ENCODE measurements around the gene PIH1D1.
A peak's percentile ranks its signal among the peaks of the same experiment; 100 is the strongest.

Gene PIH1D1

DNA sequence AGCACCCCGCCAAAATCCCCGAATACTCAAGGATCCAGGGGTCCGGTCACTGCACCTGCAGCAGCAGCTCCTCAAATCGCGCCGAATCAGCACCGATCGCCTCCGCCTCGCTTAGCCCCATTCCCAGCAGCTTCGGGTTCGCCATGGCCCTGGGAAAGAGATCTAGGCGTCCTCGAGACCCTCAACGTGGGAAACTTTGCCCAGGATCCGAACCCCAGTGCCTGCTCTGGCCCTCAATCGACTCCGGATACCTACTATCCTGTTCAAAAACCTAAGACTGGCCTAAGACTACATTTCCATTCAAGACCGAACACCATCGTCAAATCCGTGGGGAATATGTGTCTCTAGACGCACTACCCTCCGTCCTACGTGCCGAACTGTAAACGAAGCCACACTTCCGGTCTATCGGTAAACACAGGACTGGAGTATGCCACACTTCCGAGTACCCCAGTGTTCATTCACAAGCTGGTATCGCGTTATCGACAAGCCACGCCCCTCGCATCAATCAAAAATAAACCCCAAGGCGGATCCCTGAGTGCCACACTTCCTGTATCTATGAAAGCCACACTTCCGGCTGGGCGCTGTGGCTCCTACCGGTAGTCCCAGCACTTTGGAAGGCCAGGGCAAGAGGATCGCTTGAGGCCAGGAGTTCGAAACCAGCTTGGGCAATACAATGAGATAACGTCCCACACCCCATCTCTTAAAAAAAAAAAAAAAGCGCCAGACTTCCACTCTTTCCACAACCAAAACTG lies at the start of gene PIH1D1:
TSS of gene PIH1D1 (minus strand) at position 385 of the 752 bp plus-strand sequence. CDS start at position 145, 240 bp downstream.
- DNase-seq: peak; percentile 88

DNA sequence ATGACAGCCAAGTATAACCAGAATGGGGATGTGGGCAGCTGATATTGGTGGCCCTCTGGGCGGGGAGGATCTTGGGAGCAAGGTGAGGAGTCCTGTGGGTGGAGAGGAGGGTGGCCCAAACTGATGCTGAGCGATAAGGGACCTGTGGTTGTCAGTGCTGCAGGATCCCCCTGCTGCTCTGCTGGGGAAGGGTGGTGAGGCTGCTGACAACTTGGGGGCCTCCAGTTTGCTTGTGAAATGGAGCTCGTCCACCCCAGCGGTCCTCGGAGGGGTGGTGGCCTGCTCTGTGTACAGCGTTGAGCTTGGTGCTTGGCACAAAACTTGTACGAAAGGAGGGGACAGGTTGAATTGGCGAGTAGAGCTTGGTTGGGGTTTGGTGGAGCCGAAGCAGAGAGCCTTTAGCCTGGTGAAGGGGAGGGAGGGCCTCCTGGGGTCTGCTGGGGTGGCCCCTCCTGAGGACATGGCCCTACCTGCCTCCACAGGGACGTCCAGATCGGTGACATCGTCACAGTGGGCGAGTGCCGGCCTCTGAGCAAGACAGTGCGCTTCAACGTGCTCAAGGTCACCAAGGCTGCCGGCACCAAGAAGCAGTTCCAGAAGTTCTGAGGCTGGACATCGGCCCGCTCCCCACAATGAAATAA lies 47.5 kb upstream of the PIH1D1 start:
- DNase-seq: no peak

DNA sequence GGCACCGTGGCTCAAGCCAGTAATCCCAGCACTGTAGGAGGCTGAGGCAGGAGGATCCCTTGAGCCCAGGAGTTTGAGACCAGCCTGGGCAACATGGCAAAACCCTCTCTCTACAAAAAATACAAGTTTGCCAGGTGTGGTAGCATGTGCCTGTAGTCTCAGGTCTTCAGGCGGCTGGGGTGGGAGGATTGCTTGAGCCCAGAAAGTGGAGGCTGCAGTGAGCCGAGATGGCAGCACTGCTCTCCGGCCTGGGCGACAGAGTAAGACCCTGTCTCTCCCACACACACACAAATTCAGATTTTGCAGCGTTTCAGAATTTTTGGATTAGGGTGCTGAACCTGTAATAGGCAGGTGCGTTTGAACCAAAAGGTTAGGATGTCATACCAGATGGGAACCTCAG lies 46.9 kb upstream of the PIH1D1 start:
- no peak for DNase-seq

DNA sequence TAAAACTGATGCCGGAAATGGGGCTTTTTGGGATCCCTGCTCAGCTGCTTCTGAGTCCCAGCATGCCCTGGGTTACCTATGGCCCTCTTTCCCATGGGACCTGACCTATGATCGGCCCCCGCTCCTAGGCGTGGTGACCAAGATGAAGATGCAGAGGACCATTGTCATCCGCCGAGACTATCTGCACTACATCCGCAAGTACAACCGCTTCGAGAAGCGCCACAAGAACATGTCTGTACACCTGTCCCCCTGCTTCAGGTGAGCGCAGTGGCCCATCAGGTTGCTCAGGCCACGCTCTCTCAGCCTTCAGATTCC lies 46.1 kb upstream of the PIH1D1 start:
- no peak for DNase-seq

DNA sequence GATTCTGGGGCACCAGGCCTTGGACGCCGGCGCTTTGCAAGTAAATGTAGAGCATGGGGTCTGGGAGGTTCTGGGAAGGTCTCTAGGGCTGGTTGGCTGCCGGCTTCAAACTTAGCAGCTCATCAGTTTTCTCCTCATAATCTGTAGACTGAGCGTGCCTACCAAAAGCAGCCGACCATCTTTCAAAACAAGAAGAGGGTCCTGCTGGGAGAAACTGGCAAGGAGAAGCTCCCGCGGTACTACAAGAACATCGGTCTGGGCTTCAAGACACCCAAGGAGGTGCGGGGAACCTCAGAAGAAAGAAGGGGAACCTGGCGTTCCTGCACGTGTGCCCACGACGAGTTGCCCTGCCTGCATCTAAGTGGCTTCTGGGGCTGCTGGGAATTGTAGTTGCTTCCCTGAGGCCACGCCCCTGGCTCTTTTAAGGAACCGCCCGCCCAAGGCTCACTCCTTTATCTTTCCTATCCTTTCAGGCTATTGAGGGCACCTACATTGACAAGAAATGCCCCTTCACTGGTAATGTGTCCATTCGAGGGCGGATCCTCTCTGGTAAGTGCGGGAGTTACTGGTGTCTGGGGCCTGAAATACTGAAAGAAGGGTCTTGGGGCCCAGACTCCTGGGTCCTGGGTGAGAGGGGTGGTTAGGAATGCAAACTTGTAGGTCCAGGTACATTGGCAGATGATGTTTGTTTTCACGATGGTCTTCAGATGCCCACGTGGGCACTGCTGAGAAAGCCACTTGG lies 45.6 kb upstream of the PIH1D1 start:
- peak; percentile 61 for DNase-seq

DNA sequence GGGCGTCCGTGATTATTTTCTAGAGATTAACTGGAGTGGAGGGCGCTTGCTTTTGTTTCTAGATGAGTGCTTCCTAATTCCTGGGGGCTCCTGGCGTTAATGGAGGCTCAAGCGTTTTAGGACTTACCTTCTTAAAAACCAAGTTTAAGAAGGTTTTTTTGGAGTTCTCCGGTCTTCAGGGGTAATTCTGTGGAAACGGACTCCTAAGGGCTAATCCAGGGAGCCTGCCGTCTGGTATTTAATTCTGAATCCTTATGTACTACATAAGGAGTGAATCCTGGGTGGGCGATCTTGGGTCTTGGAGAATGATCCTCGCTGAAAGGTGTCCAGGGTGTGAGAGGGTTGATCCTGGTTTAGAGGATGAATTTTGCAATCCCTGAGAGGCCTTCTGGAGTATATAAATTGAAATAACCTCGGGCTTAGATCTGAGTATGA lies 45.0 kb upstream of the PIH1D1 start:
- DNase-seq: no peak

DNA sequence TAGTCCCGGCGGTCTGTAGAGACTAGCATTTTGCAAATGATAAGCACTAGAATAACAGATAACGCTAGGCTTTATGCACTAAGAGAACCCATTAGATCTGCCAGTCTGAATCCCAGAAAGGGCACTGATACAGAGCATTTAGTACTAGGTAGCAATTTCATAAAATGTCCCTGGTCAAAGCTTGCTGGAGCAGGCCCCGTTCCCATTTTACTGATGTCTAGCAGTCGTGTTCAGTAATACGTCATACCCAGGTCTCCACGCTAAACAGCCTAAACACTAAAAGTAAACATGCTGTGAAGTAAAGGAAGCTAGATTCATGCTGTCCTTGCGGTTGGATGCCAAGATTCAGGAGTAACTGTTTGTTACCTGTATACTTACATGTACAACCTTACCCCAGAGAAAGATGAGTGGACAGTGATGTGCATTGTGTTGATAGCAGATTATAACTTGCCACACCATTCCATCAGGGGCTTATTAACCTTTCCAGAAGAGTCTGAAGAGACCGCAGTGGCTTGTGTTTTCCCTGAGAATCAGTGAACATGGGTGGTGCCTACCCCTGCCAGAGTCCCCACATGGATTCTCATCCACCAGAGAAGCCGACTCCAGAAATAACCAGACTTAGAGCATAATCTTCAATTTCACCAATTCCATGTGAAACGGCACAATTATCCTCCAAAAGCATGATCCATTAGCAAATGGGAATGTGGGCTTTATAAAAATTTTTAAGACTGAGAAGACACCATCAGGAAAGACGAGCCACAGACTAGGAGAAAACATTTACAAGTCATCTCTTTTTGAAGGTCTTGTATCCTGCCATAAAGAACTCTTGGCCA lies 41.2 kb upstream of the PIH1D1 start:
- DNase-seq: no peak

DNA sequence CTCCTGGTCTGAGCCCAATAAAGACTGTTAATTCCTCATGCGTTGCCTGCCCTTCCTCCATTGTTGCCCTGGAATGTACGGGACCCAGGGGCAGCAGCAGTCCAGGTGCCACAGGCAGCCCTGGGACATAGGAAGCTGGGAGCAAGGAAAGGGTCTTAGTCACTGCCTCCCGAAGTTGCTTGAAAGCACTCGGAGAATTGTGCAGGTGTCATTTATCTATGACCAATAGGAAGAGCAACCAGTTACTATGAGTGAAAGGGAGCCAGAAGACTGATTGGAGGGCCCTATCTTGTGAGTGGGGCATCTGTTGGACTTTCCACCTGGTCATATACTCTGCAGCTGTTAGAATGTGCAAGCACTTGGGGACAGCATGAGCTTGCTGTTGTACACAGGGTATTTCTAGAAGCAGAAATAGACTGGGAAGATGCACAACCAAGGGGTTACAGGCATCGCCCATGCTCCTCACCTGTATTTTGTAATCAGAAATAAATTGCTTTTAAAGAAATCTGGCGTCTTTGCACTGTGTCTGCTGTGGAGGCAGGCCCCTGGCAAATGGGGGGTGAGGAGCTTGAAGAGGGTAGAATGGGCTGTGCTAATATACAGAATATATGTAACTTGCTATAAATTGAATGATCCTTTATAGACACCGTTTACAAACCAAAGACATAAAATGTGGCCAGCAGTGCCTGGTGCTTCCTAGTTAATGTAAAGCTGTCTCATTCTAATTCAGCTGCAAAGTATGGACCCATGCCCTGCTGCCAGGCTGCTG lies 40.4 kb upstream of the PIH1D1 start:
- DNase-seq: no peak

DNA sequence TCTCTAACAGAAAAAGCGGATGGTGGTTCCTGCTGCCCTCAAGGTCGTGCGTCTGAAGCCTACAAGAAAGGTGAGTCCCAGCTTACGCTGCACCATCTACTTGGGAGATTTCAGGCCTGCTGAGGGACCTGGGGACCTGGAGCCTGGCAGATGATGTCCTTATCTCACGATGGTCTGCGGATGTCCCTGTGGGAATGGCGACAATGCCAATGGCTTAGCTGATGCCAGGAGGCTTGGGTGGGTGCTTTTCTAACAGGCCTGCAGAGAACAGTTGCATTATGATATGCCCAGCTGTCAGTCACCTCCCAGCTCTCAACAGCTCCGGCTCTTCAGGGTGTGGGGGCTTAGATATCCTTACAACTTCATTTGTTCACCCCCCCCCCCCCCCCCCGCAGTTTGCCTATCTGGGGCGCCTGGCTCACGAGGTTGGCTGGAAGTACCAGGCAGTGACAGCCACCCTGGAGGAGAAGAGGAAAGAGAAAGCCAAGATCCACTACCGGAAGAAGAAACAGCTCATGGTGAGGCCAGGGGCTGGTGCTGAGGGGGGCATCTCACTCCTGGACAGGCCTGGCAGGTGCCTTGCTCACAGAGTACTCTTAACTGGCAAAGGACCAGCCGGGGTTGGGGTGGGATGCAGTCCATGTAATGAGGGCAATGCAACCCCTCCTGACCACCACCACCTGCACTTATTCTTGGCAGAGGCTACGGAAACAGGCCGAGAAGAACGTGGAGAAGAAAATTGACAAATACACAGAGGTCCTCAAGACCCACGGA lies 39.6 kb upstream of the PIH1D1 start:
- DNase-seq: no peak

DNA sequence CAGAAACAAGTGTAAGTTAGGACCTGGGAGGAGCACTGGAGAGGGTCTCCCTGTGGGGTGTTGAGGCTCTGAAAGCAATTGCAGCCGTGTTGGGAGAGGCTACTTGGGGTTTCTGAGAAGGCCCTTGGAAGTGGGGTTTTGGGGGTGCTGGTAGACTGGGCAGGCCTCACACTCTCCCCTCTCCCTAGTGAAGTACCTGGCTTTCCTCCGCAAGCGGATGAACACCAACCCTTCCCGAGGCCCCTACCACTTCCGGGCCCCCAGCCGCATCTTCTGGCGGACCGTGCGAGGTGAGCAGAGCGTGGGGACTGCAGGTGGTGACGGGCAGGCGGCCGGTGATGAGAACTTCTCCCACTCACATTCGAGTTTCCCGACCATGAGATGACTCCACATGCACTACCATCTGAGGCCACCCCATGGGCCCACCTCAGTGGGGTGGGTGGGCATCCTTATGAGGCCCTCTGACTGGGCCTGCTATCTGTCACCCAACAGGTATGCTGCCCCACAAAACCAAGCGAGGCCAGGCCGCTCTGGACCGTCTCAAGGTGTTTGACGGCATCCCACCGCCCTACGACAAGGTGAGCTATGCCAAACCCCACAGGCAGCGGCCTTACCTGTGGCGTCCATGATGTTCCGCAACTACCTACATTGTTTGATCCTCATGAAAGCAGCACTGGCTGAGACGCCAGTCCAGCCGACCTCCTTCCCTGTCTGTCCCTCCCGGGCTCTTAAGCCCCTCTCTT lies 38.8 kb upstream of the PIH1D1 start:
- DNase-seq: no peak

DNA sequence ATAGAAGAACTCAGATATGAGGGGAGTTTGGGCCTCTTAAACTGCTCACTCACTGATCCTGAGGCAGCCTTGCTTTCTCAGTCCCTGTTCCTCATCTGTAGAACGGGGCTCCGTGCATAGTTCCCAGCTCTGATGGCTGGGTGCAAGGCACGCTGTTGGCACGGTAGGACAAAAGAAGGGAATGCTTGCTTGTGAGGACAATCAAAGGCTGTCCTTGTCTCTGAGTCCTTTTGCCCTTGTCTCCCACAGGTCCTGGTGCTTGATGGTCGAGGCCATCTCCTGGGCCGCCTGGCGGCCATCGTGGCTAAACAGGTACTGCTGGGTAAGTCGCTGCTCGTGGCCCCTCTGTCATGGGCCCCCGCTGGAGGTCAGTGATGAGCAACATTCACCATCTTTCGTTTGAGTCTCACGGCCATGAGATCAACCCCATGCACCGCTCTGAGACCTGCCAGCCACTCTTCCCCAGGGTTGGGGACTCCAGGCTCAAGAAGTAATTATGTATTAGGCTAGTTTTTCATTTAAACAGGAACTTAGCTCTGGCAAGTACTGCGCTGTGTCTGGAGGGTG lies 38.1 kb upstream of the PIH1D1 start:
- DNase-seq: no peak

DNA sequence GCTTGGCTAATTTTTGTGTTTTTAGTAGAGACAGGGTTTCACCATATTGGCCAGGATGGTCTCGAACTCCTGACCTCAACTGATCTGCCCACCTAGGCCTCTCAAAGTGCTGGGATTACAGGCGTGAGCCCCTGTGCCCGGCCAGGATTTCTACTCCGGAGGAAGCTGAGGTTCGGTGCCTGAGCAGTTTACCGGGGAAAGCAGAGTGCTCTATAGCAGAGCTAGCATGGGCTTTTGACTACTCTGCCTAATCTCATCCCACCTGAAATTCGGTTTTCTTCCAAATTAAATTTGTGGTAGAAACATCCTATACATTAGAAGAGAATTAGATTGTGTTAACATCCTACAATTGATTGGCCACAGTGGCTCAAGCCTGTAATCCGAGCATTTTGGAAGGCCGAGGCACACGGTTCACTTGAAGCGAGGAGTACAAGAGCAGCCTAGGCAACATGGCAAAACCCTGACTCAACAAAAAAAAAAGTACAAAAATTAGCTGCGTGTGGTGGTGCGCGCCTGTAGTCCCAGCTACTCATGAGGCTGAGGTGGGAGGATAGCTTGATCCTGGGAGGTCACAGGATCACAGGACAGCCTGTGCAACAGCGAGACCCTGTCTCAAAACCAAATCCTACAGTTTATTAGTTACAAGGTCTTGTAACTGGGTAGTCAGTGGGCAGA lies 37.4 kb upstream of the PIH1D1 start:
- no peak for DNase-seq

DNA sequence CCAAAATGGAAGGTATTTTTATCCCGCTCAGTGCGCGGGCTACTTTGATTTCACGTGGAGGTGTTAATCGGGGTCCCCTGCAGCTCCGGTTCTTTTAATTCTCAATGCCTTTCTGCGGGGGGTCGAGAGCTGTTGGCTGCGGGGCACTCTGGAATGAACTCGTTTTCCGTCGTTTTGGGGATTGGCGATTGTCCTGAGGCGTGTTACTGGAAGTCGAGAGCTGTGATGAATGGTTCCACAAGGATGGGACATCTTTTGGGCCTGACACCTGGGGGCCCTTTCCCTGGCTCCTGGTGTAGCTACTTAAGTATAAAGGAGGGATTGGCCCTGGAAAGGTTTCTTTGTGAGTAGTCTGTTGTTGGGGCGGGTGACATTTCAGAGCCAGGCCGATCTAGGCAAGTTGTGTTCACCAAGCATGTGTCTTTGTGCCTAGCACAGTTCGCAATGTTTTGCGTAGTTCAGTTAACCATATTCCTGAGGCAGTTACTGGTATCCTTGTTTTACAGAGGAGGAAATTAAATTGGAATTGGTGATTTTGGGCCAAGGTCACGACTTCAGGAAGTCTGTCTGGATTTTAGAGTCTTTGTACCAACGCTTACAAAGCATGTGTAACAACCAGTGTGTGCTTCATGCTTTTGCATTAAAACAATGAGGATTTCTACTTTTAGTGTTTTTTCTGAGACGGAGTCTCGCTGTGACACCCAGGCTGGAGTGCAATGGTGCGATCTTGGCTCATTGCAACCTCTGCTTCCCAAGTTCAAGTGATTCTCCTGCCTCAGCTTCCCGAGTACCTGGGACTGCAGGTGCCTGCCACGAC lies 36.6 kb upstream of the PIH1D1 start:
- no peak for DNase-seq

DNA sequence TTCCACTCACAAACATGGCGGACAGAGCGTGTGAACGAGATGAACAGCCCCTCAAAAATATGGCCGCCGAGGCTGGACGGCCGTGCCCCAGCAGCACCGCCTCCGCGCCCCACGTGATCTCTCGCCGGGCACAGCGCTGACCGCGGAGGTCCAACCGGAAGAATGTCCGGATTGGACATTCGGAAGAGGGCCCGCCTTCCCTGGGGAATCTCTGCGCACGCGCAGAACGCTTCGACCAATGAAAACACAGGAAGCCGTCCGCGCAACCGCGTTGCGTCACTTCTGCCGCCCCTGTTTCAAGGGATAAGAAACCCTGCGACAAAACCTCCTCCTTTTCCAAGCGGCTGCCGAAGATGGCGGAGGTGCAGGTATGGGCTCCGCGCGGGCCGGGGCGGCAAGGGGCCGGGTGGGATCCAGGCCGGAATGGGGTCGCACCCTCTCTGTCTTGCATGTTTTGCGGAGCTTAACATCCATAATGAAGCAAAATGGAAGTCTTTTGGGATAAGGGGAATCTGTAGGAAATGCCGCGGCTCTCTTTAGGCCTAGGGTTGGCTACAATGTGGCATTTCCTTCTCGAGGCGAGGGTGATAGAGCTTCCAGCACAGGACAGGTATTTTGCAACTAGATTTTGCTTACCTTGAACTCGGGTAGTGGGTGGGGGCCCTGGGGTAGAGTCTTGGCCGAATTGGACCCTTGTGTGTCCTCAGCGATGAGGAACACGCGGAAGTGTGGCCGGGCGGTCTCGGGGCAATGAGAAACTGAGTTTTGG lies 35.8 kb upstream of the PIH1D1 start, which contains the start of gene RPL13A:
TSS of gene RPL13A (plus strand) at position 332 of the 769 bp plus-strand sequence. CDS start at position 354, 22 bp downstream.
- peak; percentile 100 for DNase-seq

DNA sequence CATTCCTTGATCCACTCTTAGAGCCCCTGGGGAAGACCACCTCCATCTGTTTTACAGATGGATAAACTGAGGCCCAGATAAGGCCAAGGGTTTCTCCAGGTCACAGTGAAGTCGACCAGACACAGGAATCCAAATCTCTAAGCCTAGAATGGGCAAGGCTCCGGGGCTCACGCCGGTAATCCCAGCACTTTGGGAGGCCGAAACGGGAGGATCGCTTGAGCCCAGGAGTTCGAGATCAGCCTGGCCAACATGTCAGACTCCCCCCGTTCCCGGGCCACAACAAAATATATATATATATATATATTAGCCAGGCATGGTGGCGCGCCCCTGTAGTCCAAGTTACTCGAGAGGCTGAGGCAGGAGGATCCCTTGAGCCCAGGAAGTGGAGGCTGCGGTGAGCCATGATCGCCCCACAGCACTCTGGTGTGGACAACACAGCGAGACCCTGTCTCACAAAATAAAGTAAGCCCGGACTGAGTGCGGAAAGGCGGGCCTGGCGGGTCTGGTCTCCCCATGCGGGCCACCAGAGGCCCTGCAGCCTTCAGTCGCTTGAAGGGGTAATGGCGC lies 35.2 kb upstream of the PIH1D1 start:
- DNase-seq: no peak

DNA sequence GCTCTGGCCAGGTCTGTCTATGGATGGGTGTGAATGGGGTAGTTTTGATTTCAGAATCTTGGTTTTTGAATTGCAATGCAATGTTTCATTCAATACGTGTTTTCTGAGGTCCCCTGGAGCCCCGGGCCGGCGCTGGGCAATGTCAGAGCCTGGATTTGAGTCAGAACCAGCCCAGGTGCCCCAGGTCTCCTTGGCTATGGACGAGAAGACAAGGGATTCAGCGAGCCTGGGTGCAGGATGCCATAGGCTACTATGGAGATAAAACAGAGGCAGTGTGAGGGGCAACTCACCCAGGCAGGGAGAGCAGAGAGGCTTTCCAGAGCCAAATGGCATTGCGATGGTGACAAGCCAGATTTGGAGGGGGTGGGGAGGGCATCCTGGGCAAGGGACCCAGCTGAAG lies 34.6 kb upstream of the PIH1D1 start:
- DNase-seq: no peak

DNA sequence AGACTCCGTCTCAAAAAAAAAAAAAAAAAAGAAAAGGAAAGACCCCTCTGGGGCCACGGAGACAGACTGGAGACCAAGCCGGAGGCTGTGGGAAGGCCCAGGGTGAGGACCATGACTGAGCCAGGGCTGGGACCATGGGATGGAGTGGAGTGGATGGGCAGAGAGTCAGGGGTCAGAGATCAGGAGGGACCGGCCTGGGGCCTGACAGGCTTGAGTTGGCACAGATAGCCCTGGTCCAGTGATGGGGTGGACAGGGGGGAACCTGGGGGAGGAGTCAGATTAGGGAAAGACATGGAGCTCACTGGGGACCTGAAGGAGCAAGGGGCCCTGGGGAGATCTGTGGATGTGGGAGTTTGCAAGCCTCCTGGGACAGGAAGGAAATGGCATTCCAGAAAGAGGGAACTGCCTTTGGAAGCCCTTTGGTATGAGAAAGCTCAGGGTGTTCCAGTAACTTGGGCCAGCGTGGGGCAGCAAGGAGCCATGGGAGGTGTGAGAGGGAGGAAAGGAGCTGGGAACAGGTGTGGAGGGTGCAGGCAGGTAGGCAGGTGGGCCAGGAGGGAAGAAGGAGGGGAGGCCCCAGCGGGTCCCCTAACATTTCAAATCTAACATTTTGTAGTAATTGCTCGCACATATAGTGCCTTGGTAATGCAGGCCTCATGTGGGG lies 29.5 kb upstream of the PIH1D1 start:
- no peak for DNase-seq

All from activated CD4-positive, alpha-beta T cell treated with anti-CD3 and anti-CD28 coated beads for 1 hour (primary cell).